Measurements from ENCODE around the gene GAS7. TPM values are rescaled to one million over a fixed set of nuclear protein-coding genes. Genes with fewer than 3 reads are reported as not detected.

The GAS7 gene
- total and polyA plus RNA-seq, 7 donors, result 6.5 to 67.6 (median 35.1) TPM

GRCh38 chr17:9883451-9883850 is 315.0 kb downstream of the GAS7 start:
- TF ChIP-seq POLR2A (IDR thresholded peaks at IDR 0.05) (no peak), POLR2AphosphoS5 (IDR thresholded peaks at IDR 0.05) (no peak), EP300 (IDR thresholded peaks at IDR 0.05) (no peak), CTCF (IDR thresholded peaks at IDR 0.05) (no peak)
- Histone ChIP-seq H3K4me1 (no peaks in the 10 kb centered on the region), H3K27me3 (no peaks in the 10 kb centered on the region), H3K36me3 (no peaks in the 10 kb centered on the region), H3K4me3 (no peak overlapping the region), H3K9me3 (peaks cover 2 to 11% (median 6%) of the 10 kb centered on the region in 4 donors), H3K27ac (no peak overlapping the region)
- intact Hi-C loops (cut with DNase I), result no loop called here
- no peak for DNase-seq

- Histone ChIP-seq H3K36me3 (no peaks in the 10 kb centered on the region), H3K4me3 (no peak overlapping the region), H3K9me3 (peaks cover 2 to 11% (median 6%) of the 10 kb centered on the region in 4 donors), H3K4me1 (peaks cover 0 to 5% (median 4%) of the 10 kb centered on the region in 4 donors), H3K27me3 (no peaks in the 10 kb centered on the region), H3K27ac (no peak overlapping the region)
- WGBS, 2 donors, result 78 to 81% methylated on average over 3 of the region's 3 CpGs
- no peak for TF ChIP-seq POLR2A (IDR thresholded peaks at IDR 0.05)
- no peak for TF ChIP-seq EP300 (IDR thresholded peaks at IDR 0.05)
- TF ChIP-seq CTCF (IDR thresholded peaks at IDR 0.05), result no peak
- TF ChIP-seq POLR2AphosphoS5 (IDR thresholded peaks at IDR 0.05), result no peak
- no peak for DNase-seq
- intact Hi-C loops (cut with DNase I), result no loop called here
Measured at GRCh38 chr17:9880582-9880999, 317.8 kb downstream of the GAS7 start.

- no peaks in the 10 kb centered on the region for H3K27me3 ChIP-seq
- no peak for DNase-seq
- intact Hi-C loops (cut with DNase I), result no loop called here
- no peak overlapping the region for H3K4me3 ChIP-seq
- H3K27ac ChIP-seq, result no peak overlapping the region
- TF ChIP-seq POLR2A (IDR thresholded peaks at IDR 0.05) (no peak), POLR2AphosphoS5 (IDR thresholded peaks at IDR 0.05) (no peak), CTCF (IDR thresholded peaks at IDR 0.05) (no peak)
- WGBS, 2 donors, result 84 to 88% methylated on average over 8 of the region's 8 CpGs
- no peaks in the 10 kb centered on the region for H3K36me3 ChIP-seq
- H3K9me3 ChIP-seq, result peaks cover 2 to 11% (median 6%) of the 10 kb centered on the region in 4 donors
- peaks cover 0 to 16% (median 10%) of the 10 kb centered on the region in 4 donors for H3K4me1 ChIP-seq
Measured at GRCh38 chr17:9878786-9879525, 319.4 kb downstream of the GAS7 start.

- Histone ChIP-seq H3K4me1 (peaks cover 0 to 16% (median 10%) of the 10 kb centered on the region in 4 donors), H3K9me3 (peaks cover 2 to 11% (median 5%) of the 10 kb centered on the region in 4 donors), H3K36me3 (no peaks in the 10 kb centered on the region), H3K27me3 (no peaks in the 10 kb centered on the region), H3K4me3 (no peak overlapping the region), H3K27ac (no peak overlapping the region)
- intact Hi-C loops (cut with DNase I), result no loop called here
- TF ChIP-seq EP300 (IDR thresholded peaks at IDR 0.05) (no peak), CTCF (IDR thresholded peaks at IDR 0.05) (no peak), POLR2A (IDR thresholded peaks at IDR 0.05) (no peak), POLR2AphosphoS5 (IDR thresholded peaks at IDR 0.05) (no peak)
- DNase-seq, result no peak
- WGBS, 2 donors, result 73 to 77% methylated on average over 3 of the region's 3 CpGs
Measured at GRCh38 chr17:9878356-9878755, 320.1 kb downstream of the GAS7 start.
